Measurements from ENCODE around the gene RFNG.

Gene RFNG

DNA sequence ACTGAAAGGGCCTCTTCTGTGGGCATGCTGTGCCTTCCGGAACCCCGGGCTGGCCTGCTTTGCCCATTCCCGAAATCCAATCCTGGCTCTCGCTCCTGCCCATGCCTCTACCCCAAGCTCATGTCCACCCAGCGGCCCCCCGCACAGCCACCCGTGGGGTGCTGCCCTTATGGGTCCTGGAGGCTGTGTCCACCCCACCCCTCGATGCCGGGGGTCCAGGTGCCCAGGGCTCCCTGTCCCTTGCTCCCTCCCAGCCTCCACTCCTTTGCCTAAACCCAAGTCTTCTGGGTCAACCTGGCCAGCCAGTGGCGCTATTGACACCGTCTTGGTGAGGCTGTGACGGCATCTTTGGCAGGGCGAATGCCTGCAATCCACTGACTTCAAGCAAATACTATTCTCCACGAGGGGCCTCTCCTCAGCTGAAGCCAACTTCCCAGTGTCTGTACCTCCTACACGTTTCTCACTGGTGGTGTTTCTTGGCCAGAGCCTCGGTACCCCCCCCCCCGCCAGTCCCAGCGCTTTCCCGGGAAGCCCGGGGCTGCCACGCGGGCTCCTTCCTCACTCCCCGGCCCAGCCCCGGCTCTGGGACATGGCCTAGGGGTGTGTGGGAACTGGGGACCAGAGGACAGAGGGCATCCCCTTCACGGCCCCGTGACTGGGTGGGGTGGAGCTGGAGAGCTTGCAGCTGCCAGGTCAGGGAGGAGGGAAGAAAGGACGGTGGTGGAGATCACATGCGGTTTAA, 26.2 kb upstream of the RFNG start:
- no peak for DNase-seq (ENCODE audit: low read depth in 2 of 2)

DNA sequence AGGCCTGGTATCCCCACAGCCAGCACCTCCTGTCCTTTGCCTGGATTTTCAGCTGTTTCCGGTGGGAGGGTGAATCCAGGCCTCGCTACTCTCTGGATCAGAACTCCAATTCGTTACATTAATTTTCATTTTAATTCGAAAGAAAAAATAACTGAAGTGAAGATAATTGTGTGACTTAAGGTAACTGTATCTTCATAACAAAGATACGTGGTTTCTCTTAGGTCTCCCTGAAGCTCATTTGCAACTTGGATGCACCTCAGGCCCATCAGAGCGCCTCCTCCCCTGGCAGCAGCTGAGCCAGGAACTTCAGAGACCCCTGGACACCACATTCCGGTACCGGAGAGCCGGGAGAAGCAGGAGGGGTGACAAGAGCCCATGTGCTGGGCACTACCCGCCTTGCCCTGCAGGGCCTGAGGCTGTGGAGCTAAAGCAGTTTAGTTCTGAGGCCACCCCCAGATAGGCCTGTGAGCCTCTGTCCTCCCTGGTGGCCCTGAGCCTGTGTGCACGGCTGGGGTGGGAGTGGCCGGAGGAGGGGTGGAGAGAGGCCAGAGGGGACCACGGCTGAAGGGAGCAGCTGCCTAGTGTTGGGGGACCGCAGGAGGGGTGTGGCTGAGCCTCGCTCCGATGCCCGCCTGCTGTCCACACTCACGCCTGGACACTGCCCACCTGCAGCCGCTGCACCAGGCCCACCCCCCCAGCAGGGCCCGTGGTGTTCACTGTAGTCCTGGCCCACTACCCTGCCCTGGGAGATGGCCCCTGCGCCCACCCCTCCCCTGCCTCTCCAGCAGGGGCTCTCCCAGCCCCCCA, 25.4 kb upstream of the RFNG start:
- DNase-seq (ENCODE audit: low read depth in 2 of 2), result no peak

DNA sequence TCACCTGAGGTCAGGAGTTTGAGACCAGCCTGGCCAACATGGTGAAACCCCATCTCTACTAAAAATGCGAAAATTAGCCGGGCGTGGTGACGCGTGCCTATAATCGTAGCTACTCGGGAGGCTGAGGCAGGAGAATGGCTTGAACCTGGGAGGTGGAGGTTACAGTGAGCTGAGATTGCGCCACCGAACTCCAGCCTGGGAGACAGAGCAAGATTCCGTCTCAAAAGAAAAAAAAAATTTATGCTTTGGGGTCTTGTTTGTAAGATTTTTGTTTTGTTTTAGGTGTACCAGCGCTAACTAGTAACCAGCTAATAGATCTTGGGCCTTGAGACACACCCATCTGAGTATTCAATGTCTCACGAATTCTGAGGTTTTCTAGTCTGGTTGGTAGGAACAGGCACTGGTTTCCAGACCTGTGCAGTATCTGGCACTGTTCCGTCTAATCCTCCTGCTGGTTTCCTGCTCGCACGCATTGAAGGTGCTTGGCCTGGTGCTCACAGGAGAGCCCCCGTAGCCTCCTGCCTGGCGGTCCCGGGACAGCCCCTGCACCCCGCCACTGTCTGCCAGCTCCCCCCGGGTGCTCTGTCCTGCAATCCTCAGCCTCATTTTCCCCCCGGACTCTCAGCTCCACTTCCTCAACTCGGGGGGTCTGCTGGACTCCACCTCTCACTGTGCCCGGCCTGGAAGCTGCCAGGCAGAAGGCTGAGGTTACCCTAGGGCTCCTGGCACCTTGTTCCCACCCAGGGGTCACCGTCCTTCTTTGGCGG, 24.6 kb upstream of the RFNG start:
- DNase-seq (ENCODE audit: low read depth in 2 of 2), result no peak

DNA sequence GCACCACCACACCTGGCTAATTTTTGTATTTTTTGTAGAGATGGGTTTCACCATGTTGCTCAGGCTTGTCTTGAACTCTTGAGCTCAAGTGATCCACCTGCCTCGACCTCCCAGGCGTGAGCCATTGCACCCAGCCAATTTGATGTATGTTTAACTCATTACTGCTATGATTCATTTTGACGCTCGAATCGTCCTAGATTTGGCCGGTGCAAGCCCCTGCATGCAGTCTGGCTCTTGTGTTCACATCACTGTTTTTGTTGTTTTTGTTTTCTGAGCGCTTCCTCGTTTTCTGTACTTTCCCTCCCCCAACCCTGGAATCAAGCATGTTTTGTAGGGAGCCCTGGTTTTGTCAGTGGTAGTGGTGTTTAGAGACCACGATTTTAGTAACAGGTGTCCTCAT, 21.8 kb upstream of the RFNG start:
- no peak for DNase-seq (ENCODE audit: low read depth in 2 of 2)

DNA sequence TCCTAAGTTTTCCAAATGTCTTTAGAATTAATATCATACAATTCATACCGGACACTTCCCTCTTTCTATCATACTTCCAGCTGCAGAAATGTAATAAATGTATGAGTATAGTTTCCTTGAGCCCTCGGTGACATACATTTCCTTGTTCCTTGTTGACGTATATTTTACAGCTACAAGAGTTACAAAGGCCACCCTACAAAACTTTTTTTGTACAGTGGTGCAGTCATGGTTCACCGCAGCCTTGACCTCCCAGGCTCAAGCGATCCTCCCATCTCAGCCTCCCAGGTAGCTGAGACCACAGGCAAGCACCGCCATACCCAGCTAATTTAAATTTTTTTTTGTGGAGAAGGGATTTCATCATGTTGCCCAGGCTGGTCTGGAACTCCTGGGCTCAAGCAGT, 21.2 kb upstream of the RFNG start:
- DNase-seq (ENCODE audit: low read depth in 2 of 2), result no peak

DNA sequence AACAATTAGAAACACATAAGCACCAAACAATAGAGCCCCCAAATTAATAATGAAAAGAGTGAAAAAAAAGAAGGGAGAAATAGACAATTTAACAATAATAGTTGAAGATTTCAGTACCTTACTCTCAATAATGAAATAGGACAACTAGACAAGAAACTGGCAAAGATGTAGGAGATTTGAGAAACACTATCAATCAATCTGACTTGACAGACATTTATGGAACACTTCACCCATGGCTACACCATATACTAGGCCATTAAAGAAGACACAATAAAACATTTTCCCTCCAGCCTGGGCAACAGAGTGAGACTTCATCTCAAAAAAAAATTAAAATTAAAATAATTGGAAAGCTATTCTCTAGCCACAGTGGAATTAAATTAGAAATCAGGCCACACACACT, 19.0 kb upstream of the RFNG start:
- DNase-seq (ENCODE audit: low read depth in 2 of 2), result no peak

DNA sequence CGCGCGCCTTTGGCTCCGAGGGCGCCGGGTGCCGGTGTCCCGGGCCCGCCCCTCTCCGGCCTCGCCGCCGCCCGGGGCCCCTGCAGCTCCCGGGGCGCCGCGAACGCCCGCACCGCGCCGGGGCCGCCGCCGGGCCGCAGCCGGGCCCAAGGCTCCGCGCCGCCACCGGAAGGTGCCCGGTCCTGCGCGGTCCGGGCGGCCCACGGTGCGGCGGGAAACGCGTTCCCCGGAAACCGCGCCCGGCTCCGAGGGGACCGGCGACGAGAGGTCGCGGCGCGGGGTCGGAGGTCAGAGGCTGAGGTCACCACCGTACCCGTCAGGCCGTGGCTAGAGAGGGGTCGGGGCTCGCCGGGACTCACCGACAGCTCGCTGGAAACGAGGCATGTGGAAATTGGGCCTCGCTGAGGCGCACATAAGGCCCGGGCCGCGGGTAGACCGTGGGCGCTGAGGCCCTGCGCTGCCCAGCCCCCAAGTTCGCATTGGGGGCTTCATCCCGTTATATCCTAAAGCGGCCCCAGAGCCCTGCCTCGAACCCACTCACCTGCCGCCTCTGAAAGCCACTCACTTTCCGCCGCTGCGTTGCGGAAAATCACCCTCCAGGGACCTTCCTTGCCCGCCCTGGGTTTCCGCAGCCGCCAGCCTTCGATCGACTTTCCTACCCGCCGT, 14.2 kb upstream of the RFNG start, which contains the start of gene DUS1L:
TSS of gene DUS1L (minus strand) at position 167 of the 666 bp plus-strand sequence. CDS start 745 bp downstream, outside the sequence.
- DNase-seq (ENCODE audit: low read depth in 2 of 2), result peak; percentile 59 to 63

DNA sequence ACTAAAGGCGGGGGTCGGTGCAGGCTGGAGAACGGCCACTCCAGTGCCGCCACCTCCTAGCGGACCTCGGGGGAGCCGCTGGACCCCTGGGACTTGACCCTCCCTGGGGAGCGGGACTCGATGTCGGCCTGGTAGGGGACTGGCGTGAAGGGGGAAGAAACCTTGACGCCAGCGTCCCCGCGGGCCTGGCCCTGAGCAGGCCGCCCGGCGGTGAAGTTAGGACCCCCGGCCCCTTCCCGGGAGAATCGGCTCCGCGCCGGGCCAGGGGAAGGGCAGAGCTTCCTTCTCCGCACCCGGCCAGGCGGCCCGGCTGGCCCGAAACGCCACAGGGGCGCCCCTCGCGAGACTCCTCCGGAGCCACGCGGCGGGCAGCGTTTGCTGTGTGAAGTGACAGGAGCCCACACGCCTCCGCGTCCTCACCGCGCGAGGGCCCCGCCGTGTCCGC, 13.6 kb upstream of the RFNG start:
- peak in 1 of 2 donors; percentile 23 for DNase-seq (ENCODE audit: low read depth in 2 of 2)

DNA sequence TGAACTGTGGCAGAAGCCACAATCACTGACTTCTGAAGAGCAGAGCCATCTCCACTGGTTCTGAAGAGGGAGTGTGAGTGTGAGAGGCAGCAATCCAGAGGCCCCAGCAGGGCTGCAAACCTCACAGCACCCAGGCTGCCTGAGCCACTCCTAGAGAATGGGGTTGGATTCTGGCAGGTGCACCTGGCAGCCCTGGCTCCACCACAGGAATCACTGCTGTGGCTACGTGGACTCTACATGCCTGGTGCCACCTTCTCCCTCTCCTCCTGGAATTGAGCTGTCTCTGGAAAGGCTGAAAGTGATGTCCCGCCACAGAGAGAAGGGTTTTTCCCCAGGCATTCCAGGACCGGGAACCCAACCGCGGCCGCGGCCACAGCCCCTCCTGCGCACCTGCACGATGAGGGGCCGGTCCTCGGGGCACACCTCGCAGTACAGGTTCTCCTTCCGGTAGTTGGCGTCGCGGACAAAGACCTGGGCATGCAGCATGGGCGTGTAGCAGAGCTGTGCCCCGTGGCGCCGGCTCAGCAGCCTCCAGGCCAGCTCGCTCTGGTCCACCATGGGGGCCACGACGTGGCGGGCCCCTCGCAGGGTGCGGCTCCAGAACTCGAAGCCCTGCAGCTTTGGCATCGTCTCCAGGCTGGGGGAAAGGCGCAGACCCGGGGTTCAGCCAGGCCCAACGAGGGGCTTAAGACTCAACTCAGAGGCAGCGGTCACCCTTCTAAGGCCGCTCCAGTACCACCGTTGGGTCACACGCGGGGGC, 13.0 kb upstream of the RFNG start:
- DNase-seq (ENCODE audit: low read depth in 2 of 2), result no peak

DNA sequence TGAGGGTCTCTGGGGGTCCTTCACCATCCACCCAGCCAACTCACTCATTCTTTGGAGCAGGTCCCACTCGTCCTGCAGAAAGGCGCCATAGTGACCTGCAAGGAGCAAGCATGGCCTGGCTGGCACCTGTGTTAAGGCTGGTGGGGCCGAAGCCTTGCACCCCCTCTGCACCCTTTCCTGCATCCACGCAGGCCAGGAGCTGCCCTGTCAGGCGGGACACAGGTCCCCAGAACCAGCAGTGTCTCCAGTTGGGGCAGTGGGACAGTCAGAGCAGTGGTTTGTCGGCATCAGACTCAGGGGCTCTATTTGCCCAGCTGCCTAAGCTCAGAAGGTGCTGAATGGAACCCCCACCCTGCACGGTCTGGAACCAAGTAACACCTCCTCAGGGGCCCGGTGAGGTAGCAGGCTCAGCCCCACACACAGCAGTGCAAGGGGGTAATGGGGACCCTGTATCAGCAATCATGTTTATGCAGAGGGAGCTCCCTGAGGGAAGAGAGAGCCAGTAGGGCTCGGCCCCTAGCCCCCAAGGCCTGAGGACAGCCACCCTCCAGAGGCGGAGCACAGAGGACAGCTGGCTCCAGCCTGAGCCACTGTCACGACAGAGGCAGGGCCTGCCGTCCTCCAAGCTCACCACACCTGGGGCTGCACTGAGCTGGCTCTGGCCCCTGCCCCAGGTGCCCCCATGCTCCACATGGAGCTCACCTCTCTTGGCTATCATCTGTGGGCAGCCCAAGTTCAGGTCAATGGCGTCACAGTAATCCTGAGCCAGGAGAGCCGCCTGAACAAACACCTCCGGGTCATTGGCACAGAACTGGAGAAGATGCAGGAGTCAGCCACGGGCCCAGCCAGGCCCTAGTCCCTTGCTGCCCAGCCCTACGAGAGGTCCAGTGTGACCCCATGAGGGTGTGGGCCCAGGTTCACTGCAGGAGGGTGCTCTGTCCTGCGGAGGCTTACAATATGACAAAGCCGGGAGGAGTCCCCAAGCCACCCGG, 12.1 kb upstream of the RFNG start:
- DNase-seq (ENCODE audit: low read depth in 2 of 2), result no peak

DNA sequence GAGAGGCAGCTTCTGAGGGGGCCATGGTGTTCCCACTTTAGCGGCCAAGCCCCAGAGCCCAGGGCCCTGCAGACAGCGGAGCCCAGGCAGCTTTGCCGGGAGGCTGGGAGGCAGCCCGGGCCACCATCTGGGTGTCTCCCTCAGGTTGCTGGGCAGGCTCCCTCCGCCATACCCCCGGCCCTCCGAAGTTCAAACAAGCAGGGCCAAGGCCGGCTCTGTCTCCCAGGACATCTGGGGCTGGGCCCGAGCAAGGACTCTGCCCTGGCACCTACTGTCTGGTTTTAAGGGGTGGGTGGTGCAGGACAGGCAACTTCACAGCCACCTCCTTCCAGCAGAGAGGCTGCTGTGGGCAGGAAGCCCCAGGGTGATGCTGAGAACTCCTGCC, 11.4 kb upstream of the RFNG start:
- DNase-seq (ENCODE audit: low read depth in 2 of 2), result no peak

DNA sequence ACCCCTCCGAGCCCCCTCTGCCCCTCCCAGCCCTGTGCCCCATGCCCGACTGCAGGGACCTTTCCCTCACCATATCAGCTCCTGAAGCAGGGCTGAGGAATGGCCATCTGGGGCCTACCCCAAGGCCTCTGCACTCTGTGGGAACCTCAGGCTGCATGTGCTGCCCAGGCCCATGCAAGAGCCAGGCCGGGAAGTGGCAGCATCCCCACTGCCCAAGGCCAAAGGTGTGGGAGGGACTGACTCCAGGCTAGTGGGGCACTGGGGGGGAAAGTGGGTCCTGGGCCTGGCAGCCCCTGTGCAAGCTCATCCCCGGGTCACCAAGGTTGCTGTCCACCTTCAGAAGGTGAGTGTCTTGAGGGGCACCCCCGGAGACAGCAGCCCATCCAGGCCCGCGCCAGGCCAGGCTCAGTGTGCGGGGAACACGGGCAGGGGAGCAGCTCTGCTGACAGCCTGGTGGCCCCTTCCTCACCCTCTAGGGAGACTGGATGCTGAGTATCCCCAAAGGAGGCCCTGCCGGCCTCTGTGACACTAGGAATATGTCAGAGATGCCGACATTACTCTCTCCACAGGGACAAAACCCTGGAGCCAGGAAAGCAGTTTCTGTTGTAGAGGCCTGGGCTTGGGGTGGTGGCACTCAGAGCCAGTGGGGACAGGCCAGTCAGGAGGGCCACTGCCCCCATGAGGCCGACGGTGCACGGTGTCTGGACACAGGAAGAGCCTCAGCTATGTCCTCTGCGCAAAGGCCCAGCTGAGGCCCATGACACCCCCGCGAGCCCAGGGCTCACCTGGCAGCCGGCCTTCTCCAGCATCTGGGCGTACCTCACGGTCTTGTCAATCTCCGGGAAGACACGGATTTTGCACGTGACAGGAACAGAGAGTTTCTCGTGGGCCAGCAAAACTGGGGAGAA, 10.7 kb upstream of the RFNG start:
- no peak for DNase-seq (ENCODE audit: low read depth in 2 of 2)

DNA sequence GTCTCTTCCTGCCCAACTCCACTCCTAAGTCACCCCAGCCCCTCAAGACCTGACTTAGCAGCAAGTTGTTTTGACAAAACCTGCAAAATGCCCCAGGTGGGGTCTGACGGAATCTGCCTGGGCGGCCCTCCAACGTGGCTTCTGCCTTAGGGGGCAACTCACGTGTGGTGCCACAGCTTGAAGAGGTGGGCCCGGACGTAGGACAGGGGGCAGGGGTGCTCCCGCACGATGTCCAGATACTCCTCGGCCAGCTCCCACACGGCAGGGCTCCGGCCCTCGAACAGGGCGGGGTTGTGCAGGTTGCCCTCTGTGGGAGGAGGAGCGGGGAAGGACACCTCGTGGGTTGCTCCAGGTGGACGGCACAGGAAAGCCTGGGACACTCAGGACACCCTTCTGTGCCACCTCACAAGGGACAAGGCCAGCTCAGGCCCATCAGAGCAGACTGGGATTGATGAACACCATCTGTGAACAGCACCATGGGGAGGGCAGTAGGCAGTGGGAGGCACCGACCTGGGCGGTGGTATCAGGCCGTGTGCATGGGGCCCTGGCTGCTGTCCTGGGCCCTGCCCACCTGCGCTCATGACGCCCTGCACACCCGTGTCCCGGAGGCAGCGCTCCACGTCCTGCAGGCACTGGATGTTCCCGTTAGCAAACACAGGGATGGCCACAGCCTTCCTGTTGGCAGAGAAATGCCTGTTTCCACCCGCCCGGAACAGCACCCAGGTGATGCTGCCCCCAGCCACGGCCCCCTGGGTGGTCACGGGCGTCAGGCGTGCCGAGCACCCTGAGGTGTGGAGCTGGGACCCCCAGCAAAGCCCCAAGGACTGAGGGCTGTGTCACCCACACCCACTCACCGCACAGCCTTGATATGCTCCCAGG, 9.7 kb upstream of the RFNG start:
- no peak for DNase-seq (ENCODE audit: low read depth in 2 of 2)

DNA sequence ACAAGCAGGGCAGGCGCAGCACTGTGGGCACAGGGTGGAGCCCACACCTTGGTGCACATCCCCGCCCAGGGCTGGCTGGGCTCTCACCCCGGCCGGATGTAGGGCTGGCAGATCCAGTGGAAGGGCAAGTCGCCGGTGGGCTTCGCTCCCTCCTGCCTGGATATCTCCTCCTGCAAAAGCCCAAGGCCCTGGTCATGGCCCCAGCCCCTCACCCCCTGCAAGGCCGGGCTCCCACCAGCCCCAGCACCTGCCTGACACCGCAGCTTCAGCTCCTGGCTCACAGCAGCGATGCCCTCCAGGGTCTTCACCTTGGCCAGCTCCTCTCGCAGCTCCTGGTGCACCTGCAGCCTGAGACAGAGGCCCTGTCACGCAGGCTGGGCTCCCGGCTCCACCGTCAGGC, 9.0 kb upstream of the RFNG start:
- DNase-seq (ENCODE audit: low read depth in 2 of 2), result no peak

DNA sequence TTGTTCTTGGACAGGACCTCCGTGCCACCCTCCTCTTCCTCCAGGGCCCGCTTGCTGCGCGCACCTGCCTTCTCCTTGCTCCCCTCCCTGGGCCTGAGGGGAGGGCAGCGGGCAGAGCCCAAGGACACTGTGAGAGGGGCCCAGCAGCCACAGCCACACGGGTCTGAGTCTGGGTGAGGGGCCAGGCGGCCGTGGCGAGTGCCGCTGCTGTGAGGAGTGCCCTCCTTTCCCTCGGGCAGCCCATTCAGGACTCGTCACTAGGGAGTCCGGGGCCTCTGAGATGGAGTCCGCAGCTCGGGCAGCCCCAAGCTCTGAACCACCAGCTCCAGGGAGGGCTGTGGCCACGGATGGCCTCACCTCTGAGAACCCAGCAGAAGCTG, 8.4 kb upstream of the RFNG start:
- no peak for DNase-seq (ENCODE audit: low read depth in 2 of 2)

DNA sequence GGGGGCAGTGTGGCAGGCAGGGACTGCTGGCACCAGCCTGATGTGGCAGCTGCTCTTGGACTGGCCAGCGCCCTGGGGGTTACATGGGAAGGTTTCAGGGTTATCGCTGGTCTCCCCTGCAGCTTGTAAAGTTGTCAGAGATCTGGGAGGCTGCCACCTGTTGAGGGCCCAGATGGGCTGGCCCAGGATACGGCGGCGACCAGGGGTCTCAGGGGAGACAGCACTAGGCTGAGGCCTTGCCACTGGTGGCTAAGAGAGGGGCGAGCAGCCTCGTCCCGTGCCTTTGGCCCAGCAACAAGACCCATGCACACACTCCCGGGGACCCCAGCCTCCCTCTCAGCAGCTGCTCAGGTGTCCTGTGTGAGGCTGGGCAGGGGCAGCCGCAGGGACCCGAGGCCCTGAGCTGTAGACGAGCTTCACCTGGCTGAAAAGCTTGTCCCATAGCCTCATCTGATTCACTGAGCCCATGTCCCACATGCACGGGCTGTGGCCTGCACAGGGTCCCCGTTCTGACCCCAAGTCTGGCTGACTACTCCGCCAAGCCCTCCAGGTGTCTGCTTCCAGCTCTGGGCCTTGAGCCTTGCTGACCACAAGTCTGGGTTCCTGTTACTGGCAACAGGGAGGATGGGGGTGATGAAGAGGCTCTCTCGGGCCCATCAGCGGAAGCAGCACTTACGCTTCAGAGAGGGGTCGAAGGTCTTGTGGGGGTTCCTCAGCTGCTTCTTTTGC, 7.8 kb upstream of the RFNG start:
- DNase-seq (ENCODE audit: low read depth in 2 of 2), result no peak

DNA sequence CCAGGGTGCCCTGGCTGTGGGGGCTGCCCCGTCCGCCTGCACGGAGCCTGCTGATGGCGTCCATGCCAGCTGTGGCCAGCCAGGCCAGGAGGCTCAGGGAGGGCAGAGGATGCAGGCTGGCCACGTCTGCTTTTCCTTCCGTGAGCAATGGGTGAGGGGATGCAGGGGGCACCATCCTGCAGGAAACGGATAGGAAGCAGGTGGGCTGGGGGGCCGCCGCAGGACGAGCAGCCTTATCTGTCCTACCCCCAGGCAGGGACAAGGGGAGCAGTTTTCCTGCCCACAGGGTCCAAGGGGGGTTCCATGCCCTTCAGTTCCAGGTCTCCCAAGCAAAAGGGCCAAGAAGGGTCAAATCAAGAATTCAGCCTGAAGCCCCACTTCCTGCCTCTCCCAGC, 7.2 kb upstream of the RFNG start:
- no peak for DNase-seq (ENCODE audit: low read depth in 2 of 2)
